NCI-H2171 treated with DMSO at 0.1 percent for 48 hours (cell line): ENCODE measurements around the gene AGPAT1.
"Not testable (repeated sequence)": the region's sequence is repeated elsewhere in the genome, so short reads cannot be mapped to it uniquely, and the experiment has no call there.

ENCODE experiments used
- DNase-seq: peaks from one replicate; lab custom pipeline; 2025; lab: John Stamatoyannopoulos, UW

The AGPAT1 gene

DNA sequence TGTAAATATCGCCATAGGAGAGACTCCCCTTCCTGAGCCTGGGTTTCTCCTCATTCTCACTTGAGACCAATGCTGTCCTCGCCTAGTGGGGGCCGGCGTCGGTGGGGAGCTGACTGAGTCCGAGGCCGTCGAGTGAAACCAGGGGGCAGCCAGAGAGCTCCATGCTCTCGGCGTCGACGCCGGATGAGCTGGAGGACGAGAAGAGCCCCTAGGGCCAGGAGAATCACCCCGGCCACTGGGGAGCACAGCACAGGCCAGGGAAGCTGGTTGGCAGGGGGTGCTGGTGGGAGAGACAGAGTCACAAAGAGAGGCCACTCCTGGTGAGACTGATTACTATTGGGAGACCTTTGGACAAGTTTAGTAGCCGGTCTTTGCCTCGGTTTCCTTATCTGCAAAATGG, 23.0 kb upstream of the AGPAT1 start:
- DNase-seq: no peak

DNA sequence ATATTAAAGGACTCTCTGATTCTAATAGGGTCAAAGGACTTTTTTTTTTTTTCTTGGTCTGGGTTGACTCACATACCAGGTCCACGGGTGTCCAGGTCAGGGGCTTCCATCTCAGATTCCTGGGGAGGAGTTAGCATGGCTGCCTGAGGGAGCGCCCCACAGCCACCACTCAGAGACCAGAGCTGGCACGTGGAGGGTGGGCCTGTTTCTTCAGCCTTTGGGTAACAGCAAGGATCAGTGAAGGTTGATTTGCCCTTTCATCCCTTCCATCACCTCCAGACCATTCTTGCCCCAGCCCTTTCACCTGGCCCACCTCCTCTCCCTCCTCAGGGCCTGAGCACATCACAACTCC, 22.4 kb upstream of the AGPAT1 start:
- no peak for DNase-seq

DNA sequence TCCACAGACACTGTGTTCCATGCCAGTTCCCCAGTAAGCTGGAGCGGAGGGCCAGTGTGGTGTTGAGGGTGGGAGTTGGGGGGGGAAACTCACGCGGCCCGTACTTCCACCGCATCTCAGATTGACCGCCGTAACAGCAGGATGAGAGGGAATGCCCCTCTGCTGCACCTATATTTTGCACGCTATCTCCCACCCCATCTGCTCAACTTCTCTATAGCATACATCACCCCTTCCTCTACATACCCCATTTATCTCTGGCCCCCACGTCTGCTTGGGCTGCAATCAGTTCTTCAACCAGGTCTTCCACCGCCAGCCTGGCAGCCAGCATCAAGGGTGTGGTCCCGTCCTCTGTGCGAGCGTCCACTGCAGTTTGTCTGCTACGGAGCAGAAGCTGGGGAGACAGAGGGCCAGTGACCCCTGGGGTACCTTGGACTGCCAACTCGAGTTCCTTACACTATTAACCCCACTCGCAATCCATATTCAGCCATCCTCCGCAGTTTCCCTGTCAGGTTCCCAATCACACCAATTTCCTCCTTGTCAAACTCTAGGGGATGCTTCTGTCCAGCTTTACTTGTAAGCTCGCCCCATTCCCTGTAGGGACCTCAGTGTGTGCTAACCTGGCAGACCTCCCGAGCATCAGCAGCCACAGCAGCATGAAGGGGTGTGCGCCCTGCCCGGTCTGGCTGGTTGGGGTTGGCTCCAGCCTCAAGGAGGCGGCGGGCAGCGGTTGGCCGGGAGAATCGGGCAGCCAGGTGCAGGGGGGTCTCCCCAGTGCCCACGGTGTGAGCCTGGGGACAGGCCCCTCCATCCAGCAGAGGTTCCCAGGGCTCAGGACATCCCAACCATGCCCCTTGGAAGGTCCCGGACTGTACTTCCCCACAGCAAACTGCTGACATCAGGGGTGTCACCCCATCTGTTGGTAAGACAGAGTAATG, 21.1 kb upstream of the AGPAT1 start:
- no peak for DNase-seq

DNA sequence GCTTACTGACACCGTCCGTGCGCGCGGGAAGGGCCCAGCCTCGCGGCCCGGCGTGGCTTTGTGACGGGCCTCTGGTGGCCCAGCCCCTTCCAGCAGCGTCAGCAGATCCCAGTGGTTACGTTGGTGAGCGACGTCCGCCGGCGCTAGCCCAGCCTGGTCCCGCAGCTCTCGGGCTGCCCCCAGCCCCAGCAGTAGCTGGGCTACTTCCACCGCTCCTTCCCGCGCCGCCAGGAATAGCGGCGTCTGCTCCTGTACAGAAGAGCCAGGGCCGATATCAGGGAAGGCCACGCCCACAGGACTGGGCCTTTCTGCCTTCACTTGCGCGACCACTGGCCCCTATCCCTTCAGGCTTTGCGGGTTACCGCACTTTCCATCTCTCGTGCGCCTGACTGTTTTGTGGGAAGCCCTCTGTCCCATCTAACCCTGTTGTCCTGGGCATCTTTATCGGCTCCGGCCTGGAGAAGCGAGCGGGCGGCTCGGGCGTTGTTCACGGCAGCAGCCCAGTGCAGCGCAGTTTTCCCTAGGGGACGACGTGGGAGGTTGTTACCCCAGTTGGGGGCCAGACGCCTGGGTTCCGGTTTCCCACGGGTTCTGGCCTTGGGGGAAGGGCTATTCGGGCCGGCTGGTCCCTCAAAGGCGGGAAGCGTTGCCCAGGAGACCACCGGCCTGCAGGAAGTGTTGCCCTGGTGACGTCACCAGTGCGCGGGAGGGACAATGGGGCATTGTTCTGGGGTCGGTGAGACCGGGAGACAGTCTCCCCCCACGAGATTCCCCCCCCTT, 20.2 kb upstream of the AGPAT1 start:
- peak; percentile 77 for DNase-seq

DNA sequence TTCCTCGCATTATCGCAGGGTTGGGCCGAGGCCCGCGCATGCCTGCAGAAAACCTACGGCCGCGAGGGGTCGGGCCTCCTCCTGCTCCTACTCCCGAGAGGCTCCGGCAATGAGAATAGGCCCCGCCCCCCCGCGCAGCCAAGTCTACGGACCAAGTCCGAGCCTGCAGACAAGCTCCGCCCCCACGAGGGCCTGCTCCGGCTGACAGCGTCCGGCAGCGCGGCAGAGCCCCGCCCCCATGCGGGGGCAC, 19.7 kb upstream of the AGPAT1 start:
- DNase-seq: peak; percentile 99

DNA sequence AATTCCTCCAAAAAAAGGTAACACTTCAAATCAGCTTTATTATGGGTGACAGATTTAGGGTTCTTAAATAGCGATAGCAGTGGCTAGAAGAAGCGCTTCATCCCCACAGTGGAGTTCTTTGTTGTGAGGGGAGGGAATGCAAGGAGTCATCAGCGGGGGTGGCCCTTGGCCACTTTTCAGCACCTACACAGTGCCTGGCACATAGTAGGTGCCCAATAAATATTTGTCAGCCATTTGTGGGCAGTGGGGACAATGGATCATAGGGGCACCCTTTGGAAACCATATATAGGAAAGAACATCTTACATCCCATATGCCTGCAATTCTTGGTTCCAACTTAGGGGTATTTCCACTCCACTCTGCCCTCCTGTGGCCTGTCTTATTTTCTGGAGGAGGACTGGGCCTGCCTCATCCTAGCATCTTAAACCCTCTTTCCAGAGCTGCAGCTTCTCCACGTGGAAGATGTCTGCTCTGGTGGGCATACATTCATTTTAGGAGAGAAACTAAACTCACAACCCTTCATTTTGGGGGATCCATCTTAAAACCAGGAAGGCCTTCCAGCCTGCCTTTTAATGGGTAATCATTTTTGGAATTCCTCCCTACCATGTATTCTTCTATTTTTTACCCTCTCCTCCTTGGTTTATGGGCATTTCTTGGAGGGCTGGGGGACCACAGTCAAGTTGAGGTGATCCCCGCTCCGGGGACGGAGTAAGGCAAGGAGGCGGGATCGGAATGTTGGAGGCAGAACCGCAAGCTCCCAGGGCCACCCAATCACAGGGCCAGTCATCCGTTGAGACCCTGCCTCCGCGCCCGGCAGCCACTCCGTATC, 19.2 kb upstream of the AGPAT1 start:
- peak; percentile 73 for DNase-seq

DNA sequence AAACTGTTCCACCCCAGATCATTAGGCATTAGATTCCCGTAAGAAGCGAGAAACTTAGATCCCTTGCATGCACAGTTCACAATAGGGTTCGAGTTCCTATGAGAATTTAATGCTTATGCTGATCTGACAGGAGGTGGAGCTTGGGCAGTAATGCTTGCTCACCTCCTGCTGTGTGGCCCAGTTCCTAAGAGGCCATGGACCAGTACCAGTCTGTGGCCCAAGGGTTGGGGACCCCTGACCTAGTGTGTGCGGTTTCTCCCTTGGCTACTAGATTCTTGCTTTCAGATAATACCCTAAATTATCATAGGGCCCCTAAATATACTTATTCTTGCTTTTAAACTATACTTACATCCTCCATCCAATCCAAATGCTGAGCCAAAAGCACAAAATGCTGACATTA, 18.5 kb upstream of the AGPAT1 start:
- DNase-seq: no peak

DNA sequence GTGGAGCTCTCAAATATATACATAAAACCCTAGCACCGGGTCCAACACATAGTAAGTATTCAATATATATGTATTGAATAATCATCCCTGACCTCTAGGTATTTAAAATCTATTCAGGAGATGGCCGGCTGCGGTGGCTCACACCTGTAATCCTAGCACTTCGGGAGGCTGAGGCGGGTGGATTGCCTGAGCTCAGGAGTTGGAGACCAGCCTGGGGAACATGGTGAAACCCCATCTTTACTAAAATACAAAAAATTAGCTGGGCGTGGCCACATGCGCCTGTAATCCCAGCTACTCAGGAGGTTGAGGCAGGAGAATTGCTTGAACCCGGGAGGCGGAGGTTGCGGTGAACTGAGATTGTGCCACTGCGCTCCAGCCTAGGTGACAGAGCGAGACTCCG, 17.2 kb upstream of the AGPAT1 start:
- not testable (repeated sequence) for DNase-seq

DNA sequence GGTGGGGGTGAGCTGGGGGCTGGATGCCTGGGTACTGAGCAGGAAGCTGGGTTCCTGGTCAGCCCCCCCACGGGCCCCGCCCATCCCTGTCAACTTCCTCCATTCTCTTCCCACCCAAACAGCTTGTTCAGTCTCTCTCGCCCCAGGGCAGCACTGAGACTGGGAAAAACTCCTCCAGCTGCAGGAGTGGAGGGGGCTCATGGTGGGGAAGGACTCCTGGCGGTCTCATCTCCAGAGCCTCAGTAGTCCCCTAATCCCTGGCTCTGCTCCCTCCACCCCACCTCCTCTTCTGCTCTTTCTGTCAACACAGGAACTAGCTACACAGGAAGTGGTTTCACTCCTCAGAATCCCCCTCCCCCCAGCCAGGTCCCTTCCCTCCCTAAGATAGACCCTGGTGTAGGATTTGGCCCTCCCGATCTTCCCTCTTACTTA, 16.7 kb upstream of the AGPAT1 start, which contains the start of gene GPSM3:
TSS of gene GPSM3 (minus strand) at position 36 of the 432 bp plus-strand sequence. CDS start 130 bp downstream, outside the sequence.
- DNase-seq: no peak

DNA sequence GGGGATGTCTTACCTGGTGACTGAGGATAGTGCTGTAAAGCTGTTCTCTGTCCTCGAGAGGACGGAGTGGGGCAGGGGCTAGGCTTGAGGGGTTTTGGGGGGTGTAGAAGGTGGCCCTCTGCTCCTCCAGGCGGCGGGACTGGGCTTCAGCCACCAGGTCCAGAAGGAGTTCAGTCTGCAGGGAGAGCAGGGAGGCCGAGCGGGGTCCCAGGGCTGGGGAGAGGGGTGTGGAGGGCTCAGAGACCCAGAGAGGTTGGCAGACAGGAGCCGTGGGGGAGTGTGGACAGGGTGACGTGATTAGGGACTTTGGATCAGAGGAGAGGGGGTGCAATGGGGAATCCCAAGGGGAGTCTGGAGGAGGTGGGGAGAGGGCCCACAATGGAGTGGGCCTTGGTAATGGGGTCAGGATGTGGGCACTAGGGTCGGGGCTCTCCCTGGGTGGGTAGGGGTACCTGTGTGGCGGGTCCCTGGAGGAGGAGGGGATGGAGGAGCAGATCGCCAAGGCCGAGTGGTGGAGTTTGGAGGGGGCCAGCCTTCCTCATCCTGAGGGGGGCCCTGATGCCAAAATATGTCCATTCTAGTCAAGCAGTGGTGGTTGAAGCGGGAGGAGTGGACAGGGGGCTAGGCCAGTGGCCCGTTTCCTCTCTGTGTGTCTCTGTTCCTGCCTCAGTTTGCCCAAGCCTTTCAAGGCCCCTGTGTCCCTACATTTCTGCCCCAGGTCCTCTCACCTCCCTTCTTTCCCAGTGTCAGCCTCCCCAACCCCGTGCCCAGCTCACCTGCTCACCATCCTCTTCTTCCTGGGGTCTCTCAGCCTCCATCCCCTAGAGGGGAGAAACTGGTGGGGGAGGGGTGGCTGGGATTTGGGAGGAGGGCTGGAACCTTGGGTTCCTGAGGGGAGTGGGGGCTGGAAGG, 16.1 kb upstream of the AGPAT1 start:
- DNase-seq: no peak

DNA sequence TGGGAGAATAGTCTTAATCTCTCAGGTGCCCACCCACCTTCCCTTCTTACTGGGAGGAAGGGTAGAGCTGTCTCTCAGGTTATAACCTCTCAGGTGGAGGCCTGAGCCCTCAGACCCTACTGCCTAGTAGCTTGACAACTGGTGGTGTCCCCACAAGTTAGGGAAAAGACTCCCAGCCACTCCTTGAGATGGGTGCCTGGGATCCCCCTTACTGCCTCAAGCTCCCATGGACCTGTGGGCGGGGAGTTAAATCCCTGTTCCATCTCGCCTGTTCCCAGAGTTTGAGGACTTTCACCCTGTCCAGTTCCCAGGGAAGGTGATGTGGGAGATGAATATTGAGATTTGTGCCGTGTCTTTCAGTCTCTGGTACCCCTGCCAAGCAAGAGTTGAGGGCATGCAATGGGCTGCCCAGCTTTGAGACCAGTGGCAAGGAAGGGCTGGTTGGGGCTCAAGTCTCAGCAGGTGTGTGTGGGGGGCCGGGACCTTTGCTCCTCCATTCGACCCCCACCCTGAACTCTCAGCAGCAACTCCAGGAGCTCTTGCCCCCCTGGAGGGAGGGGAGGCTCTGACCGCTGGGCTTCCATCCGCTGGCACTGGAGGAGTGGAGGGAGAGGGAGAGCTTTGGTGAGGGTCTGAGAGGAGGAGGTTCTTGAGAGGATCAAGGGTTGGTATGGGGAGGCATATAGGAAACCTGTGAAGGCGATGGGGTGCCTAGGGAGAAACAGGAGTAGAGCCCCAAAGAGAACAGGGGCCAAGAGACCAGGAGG, 15.2 kb upstream of the AGPAT1 start:
- DNase-seq: no peak

DNA sequence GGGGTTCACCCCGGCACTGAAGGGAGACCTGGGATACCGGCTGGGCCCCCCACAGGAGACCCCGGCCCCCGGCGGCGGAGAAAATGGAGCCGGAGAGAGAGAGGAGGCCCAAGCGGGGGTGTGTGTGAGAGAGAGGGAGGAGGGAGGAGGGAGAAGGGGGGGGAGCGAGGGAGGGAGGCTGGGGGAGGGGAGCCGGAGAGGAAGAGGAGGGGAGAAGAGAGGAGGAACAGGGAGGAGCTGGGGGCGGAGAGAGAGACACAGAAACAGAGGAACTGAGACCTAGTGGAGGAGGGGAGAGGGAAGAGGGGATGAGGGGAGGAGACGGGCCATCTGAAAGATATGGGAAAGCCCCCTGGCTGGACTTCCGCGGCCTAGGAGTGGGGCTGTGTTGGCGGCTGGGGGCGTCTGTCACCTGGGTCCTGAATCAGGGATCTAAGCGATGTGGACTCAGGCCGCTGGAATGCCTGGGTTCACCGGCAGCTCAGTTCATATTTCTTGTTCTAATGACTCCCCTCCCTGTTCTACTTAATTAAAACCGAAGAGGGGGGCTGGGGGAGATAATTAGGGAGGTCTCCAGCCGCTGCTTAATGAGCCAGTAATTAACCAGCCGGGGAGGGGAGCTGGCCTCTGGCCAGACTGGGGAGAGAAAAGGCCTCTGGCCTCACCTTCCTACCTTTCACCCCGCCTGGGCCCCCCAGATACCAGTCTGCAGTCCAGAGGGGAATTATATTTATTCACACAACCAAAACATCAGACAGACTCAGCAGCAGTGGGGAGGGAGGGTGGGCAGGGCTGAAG, 14.4 kb upstream of the AGPAT1 start, which contains the start of gene PBX2:
TSS of gene PBX2 (minus strand) at position 149 of the 798 bp plus-strand sequence. CDS start 287 bp downstream, outside the sequence.
- peak; percentile 90 for DNase-seq

DNA sequence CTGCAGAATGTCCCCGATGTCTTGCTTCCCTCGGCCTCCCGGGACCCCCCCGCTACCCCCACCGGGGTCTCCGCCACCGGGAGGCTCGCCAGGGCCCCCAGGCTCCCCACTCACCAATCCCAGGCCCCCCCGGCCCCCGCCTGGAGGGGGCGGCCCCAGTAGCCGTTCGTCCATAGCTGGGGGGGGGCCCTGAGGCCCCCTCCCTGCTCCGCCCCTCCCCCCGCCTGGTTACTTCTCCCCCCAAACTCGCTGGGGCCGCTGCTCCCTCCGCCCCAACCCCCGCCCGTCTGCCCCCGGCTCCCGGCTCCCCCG, 13.8 kb upstream of the AGPAT1 start:
- no peak for DNase-seq

DNA sequence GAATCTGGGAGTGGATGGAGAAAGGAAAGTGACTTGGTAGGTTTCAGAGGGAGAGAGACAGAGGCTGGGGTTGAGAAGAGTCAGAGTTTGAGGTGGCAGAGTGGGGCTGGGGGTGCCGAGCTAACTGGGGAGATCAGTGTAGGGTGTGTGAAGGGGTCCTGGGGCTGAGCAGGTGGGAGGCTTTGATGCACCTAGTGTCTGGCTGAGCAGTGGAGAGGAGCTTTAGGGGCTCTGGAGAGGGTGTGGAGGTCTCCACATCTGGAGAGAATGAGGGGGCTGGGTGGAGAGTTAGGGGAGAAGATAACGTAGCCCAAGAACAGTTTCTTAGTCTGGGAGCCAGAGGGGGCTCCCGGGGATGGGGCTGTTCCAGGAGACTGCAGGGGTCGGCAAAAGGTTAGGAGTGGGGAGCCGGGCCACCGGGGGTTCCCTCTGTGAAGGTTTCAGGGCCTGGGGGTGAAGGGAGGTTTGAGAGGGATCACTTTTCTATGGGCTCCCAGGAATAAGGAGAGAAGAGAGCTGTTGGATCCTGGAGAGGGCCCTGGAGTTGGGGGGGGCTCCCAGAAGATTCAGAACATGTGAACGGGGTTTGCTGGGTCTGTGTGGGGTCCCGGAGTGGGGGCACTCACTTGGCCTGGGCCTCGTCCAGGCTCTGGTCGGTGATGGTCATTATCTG, 13.3 kb upstream of the AGPAT1 start:
- DNase-seq: no peak

DNA sequence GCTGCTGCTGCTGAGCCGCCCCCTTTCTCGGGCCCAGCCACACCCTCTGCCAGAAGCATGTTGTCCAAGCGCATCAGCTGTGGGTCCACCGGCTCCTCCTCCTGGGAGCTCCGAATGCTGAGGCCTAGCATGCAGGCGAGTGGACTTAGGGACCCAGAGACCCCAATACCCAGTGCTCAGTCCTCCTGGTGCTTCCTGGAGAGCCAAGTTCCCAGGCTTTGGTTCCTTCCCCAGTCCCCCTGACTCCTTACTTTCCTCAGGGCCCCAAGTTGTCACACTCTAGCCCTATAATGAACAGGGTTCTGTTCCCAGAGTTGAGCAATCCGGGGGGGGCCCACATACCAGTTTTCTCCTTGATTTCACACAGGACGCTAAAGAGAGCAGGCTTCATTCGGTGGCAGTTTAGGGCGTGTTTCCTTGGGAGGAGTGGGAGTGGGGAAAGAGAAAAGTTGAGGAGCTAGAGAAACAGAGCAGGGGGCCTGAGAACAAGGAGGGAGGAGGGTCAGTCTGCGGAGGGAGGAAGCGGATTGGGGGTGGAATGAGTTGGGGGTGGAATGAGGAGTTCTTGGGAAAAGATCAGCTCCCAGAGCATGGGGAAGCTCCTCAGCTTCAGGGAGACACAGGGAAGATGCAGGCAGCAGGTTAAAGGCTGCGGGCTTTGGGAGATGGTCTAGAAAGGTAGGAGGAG, 12.6 kb upstream of the AGPAT1 start:
- DNase-seq: no peak

DNA sequence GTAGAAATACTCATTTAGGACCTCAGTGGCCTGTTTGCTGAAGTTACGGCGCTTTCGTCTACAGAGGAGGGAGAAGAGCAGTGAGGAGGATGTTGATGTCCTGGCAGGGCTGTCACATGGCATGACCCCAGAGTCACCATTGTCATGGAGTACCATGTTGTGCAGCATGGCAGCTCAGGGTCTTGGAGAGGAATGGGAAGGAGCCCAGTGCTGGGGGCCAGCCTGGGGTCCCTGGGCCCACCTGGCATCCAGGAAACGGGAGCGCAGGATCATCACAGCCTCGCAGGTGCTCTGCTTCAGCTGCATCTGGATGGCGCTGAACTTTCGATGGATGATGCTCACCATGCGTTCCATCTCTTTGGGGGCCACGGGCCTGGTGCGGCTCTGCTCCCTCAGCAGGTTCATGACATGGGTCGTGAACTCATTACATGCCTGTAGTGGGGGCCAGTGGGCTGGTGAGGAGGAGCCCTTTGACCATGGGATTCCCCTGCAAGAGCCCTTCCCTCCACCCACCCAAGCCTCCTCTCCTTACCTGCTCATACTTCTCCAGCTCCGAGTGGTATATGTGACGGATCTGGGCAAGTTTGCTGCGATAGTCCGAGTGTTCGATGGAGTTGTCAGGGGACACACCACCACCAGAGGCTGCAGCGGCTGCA, 12.0 kb upstream of the AGPAT1 start:
- not testable (repeated sequence) for DNase-seq

DNA sequence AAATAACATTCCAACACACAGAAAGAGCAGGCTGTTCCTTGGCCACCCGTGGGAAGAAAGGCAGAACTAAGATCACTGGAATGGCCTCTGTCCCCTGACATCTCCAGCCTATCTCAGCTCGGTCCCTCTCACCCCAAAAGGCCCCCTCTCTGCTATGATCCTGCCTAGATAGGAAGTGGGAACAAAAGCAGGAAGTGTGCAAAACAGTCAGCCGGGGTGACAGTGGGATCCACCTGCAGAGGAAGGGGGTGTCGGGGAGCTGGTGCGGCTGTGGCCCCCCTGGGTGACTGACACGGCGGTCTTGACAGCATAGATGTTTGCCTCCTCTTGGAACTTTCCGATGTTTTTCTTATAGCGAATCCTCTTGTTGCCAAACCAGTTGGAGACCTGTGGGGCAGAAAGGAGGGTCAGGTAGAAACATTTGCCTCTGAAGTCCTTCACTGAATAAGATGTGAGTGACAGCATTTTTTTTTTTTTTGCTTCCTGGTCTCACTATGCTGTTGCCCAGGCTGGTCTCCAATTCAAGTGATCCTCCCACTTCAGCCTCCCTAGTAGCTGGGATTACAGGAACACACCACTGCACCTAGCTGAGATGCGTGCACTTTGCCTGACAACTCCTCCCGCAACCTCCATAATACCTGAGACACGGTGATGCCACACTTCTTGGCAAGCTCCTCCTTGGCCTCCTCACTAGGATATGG, 11.3 kb upstream of the AGPAT1 start:
- no peak for DNase-seq
